ENCODE results near the gene SDC1.

Gene SDC1

GRCh38 chr2:20159411-20160070, 65.4 kb downstream of the SDC1 start:
- Mint-ChIP-seq H3K27me3 (peaks cover 15% of the 10 kb centered on the region), H3K36me3 (no peaks in the 10 kb centered on the region), H3K27ac (no peak overlapping the region), H3K4me3 (no peak overlapping the region), H3K4me1 (no peaks in the 10 kb centered on the region), H3K9me3 (no peaks in the 10 kb centered on the region)
- CTCF ChIA-PET: no interaction called here
- no peak for DNase-seq

DNA sequence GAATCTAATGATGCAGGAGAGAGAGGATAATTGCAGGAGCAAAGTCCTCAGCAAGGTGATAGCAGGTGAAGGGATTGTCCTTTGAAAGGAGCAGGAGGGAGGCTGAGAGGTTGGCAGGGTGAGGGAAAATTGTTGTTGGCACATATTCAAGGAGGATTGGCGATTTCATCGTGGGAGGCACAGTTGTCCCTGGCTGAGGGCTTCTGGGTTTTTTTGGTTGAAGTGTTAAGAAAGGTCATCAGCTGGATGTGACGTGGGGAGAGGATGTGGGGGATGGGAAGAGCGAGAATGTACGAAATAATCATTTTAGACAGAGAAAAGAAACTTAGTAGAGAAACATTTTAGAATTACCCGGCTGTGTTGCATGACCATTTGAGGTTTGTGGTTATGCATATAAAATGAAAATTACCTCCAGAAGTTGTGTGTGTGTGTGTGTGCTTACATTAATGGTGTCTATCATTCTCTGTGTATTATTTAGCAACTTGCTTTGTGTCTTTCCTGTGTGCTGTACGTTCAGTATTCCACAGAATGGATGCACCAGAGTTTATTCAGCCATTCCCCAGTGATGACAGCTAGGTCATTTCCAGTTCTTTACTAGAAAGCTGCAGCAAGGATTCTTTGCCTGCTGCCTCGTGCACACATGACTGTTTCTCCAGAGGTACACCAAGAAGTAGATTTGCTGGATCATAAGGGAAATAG, 67.6 kb downstream of the SDC1 start:
- no peak overlapping the region for H3K27ac Mint-ChIP-seq
- CTCF ChIA-PET: no interaction called here
- no peaks in the 10 kb centered on the region for H3K4me1 Mint-ChIP-seq
- H3K27me3 Mint-ChIP-seq: peaks cover 24% of the 10 kb centered on the region
- H3K9me3 Mint-ChIP-seq: no peaks in the 10 kb centered on the region
- H3K36me3 Mint-ChIP-seq: no peaks in the 10 kb centered on the region
- no peak for DNase-seq
- no peak overlapping the region for H3K4me3 Mint-ChIP-seq

- Mint-ChIP-seq H3K4me1 (no peaks in the 10 kb centered on the region), H3K36me3 (no peaks in the 10 kb centered on the region), H3K27ac (no peak overlapping the region), H3K9me3 (no peaks in the 10 kb centered on the region), H3K27me3 (peaks cover 19% of the 10 kb centered on the region), H3K4me3 (no peak overlapping the region)
- DNase-seq: no peak
- CTCF ChIA-PET: no interaction called here
Measured at GRCh38 chr2:20156836-20157192, 68.1 kb downstream of the SDC1 start.

- DNase-seq: no peak
- Mint-ChIP-seq H3K4me3 (no peak overlapping the region), H3K4me1 (no peaks in the 10 kb centered on the region), H3K27ac (no peak overlapping the region), H3K9me3 (no peaks in the 10 kb centered on the region), H3K36me3 (no peaks in the 10 kb centered on the region), H3K27me3 (peaks cover 18% of the 10 kb centered on the region)
- CTCF ChIA-PET: no interaction called here
Measured at GRCh38 chr2:20156076-20156759, 68.7 kb downstream of the SDC1 start.

- Mint-ChIP-seq H3K4me3 (no peak overlapping the region), H3K36me3 (no peaks in the 10 kb centered on the region), H3K27me3 (peaks cover 35% of the 10 kb centered on the region), H3K4me1 (no peaks in the 10 kb centered on the region), H3K9me3 (no peaks in the 10 kb centered on the region), H3K27ac (no peak overlapping the region)
- CTCF ChIA-PET: no interaction called here
- DNase-seq: no peak
Measured at GRCh38 chr2:20153131-20153851, 71.6 kb downstream of the SDC1 start.

- no peak for DNase-seq
- Mint-ChIP-seq H3K27ac (no peak overlapping the region), H3K27me3 (peaks cover 35% of the 10 kb centered on the region), H3K4me1 (no peaks in the 10 kb centered on the region), H3K4me3 (no peak overlapping the region), H3K9me3 (no peaks in the 10 kb centered on the region), H3K36me3 (no peaks in the 10 kb centered on the region)
- CTCF ChIA-PET: no interaction called here
Measured at GRCh38 chr2:20150806-20151571, 73.9 kb downstream of the SDC1 start.
